Naive B cell (primary cell): ENCODE data around the gene DLD. TPM values are rescaled to one million over a fixed set of nuclear protein-coding genes. Genes with fewer than 3 reads are reported as not detected.

ENCODE experiments used
- ATAC-seq, 2 donors: fragments of 150-1000 bp; cut with Tn5 transposase; 2 replicates each; pipeline ENCODE4 v1.10.0; 2021; ENCODE audit warnings: low read depth in 2 of 2, mild to moderate bottlenecking in 2 of 2, moderate library complexity in 2 of 2
- DNase-seq: peaks from one replicate; pipeline ENCODE4 v3.0.0; 2022
- H3K27ac Mint-ChIP-seq, 6 donors: one replicate each; pipeline ENCODE4 v1.8.0; 2020 to 2022; ENCODE audit warnings: mild to moderate bottlenecking in 6 of 6, mixed read lengths in 6 of 6, moderate library complexity in 5 of 6, inconsistent platforms in 2 of 6
- H3K27me3 Mint-ChIP-seq, 3 donors: one replicate each; pipeline ENCODE4 v1.8.0; 2021 to 2022; ENCODE audit warnings: mixed read lengths in 3 of 3, mild to moderate bottlenecking in 1 of 3
- H3K36me3 Mint-ChIP-seq, 2 donors: one replicate each; pipeline ENCODE4 v1.8.0; 2020 to 2022; ENCODE audit warnings: mixed read lengths in 2 of 2, inconsistent platforms in 1 of 2, mild to moderate bottlenecking in 1 of 2
- H3K4me1 Mint-ChIP-seq, 3 donors: one replicate each; pipeline ENCODE4 v1.8.0; 2020 to 2022; ENCODE audit warnings: mixed read lengths in 3 of 3, inconsistent platforms in 1 of 3, mild to moderate bottlenecking in 1 of 3, moderate library complexity in 1 of 3
- H3K4me3 Mint-ChIP-seq, 8 donors: one replicate each; pipeline ENCODE4 v1.8.0; 2020 to 2022; ENCODE audit warnings: mild to moderate bottlenecking in 8 of 8, mixed read lengths in 8 of 8, moderate library complexity in 8 of 8, inconsistent platforms in 2 of 8
- H3K9me3 Mint-ChIP-seq, 7 donors: one replicate each; pipeline ENCODE4 v1.8.0; 2020 to 2022; ENCODE audit warnings: mixed read lengths in 7 of 7, mild to moderate bottlenecking in 5 of 7, inconsistent platforms in 2 of 7, moderate library complexity in 1 of 7
- polyA plus RNA-seq, 6 donors: library from polyadenylated mRNA; unstranded; fragments of 300-500 nt; fragmentation: Illumina TruSeq; gene quantifications; one replicate each; pipeline ENCODE4 v1.2.3, GENCODE V29; 2021; ENCODE audit warnings: low read depth in 6 of 6

The DLD gene
- polyA plus RNA-seq, 6 donors from 2014 or later, result 35.3 to 49.5 (median 42.9) TPM

DNA sequence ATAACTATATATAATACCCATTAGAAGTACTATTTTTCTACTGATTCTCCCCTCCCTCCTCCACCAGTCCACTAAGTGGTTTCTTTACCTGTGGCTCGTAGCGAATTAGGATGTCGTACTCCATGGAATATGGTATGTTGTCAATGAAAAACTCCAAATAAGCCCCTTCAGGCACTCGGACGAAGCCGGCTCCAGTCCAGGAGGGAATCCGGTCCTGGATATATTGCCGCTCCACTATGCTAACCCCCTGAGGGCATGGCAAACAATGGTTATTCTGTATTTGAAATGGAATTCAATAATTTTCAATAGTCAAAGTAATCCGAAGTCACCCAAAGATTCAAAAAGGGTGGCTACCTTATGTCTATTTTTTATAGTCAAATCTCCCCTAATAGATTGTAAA lies 71.8 kb downstream of the DLD start:
- H3K4me1 Mint-ChIP-seq, result no peaks in the 10 kb centered on the region
- ATAC-seq (no peak), DNase-seq (no peak)
- peaks cover 15 to 27% (median 22%) of the 10 kb centered on the region in 3 donors for H3K27me3 Mint-ChIP-seq
- H3K36me3 Mint-ChIP-seq, result no peaks in the 10 kb centered on the region
- no peaks in the 10 kb centered on the region for H3K9me3 Mint-ChIP-seq
- H3K4me3 Mint-ChIP-seq, result no peak overlapping the region
- no peak overlapping the region for H3K27ac Mint-ChIP-seq

DNA sequence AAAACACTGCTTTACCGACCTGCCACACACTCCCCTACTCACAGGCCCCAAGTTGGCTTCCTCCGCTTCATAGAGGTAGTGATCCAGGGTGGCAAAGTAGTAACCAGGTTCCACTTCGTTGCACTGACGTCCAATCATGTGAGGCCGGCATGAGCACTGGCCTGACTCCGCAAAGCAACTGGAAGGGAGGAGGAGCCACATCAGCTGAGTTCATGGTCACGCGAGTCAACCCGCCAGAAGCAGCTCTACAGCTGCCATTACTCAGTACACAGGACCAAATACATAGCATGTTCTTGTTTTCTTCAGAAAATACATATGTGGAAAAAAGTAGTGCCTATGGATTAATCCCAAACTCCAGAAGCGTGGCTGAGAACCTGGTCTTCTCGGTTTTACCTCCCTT lies 73.5 kb downstream of the DLD start:
- Mint-ChIP-seq H3K27me3 (peaks cover 10 to 12% (median 11%) of the 10 kb centered on the region in 3 donors), H3K27ac (no peak overlapping the region)
- ATAC-seq, result no peak

DNA sequence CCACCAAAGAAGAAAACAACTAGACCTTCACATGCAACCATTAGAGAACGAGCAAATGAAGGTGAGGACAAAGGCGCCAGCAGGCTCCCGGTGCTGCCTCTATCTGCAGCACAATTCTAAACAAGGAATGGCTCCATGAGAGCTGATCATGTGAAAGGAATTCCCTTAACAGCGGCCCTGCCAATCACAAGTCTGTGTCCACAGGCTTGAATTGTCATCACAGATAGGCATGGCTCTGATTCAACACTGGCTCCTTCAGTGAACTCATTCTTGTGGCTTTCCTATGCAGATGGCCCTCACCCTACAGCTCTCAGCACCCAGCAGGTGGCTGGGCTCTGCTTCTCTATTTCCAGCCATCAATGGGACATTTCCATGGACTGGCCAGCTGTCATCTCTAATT lies 75.7 kb downstream of the DLD start:
- Mint-ChIP-seq H3K4me1 (no peaks in the 10 kb centered on the region), H3K27ac (no peak overlapping the region), H3K4me3 (no peak overlapping the region), H3K9me3 (no peaks in the 10 kb centered on the region), H3K27me3 (peaks cover 6 to 8% (median 7%) of the 10 kb centered on the region in 3 donors), H3K36me3 (no peaks in the 10 kb centered on the region)
- DNase-seq (no peak), ATAC-seq (no peak)

More for the DNA sequence above, 73.5 kb downstream of the DLD start:
- Mint-ChIP-seq H3K4me1 (no peaks in the 10 kb centered on the region), H3K4me3 (no peak overlapping the region), H3K9me3 (no peaks in the 10 kb centered on the region), H3K36me3 (no peaks in the 10 kb centered on the region)
- no peak for DNase-seq

DNA sequence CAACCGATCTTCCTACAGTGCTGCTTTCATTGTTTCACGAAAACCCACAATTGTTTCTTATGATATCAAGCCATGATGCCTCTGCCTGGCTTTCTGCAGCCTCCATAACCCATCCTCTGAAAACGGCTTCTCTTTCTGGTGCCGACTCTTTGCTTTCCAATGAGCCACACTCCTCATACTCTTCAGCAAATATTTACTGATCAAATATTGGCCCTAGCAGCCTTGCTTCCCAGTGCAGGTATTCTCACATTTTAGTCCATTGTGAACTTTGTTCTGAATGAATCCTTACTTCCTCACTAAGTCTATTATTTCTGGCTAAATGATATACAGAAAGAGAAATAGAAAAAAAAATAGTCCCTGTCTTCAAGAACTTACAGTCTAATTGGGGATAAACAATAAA lies 76.4 kb downstream of the DLD start:
- no peak for ATAC-seq
- no peak overlapping the region for H3K27ac Mint-ChIP-seq
- no peaks in the 10 kb centered on the region for H3K4me1 Mint-ChIP-seq
- no peaks in the 10 kb centered on the region for H3K36me3 Mint-ChIP-seq
- no peak overlapping the region for H3K4me3 Mint-ChIP-seq
- H3K9me3 Mint-ChIP-seq, result no peaks in the 10 kb centered on the region
- DNase-seq, result no peak
- peaks cover 0 to 6% (median 5%) of the 10 kb centered on the region in 3 donors for H3K27me3 Mint-ChIP-seq

DNA sequence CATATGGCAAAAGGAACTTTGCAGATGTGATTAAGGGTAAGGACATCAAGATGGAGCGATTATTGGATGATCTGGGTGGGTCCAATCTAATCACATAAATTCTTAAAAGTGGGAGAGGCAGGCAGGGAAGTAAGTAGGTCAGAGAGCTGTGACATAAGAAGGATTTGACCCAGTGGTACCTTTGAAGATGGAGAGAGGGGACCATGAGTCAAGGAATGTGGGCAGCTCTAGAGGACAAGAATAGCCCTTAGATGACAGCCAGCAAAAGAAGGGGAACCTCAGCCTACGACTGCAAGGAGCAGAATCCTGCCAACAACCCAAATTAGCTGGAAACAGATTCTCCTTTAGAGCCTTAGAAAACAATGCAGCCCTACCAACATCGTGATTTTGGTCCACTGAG lies 77.5 kb downstream of the DLD start:
- Mint-ChIP-seq H3K4me1 (no peaks in the 10 kb centered on the region), H3K4me3 (no peak overlapping the region)

DNA sequence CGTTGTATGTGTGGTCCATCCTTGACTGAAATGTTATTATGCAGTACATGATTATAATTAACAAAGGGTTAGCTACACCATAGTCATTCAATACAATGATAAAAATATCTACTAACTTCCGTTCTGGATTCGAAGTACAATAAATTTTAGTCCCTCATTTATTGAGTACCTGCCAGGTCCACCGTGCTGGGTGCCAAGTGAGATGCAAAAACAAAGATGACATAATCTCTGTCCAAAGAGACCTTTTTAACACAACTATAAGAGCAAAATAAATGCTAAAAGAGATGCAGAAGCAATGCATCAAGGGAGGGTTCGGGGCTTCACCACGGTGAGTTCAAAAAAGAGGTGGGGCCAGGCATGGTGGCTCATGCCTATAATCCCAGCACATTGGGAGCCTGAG lies 78.9 kb downstream of the DLD start:
- H3K27me3 Mint-ChIP-seq, result peaks cover 0 to 14% (median 5%) of the 10 kb centered on the region in 3 donors
- no peak overlapping the region for H3K27ac Mint-ChIP-seq
- no peaks in the 10 kb centered on the region for H3K4me1 Mint-ChIP-seq
- DNase-seq (no peak), ATAC-seq (no peak)
- no peak overlapping the region for H3K4me3 Mint-ChIP-seq
- no peaks in the 10 kb centered on the region for H3K36me3 Mint-ChIP-seq
- H3K9me3 Mint-ChIP-seq, result no peaks in the 10 kb centered on the region

More for the DNA sequence above, 77.5 kb downstream of the DLD start:
- Mint-ChIP-seq H3K36me3 (no peaks in the 10 kb centered on the region), H3K9me3 (no peaks in the 10 kb centered on the region), H3K27ac (no peak overlapping the region), H3K27me3 (peaks cover 0 to 14% (median 5%) of the 10 kb centered on the region in 3 donors)
- no peak for DNase-seq
- no peak for ATAC-seq

Other genes starting within 250 kb of the DLD start
- under 1 TPM in 2 of 6 donors, not detected in 4; 0.09 to 0.19 TPM for gene SLC26A4, start 230.4 kb upstream of the DLD start, polyA plus RNA-seq
- 100 to 1,000 TPM in 1 of 6 donors, 10 to 100 TPM in 5; 68.2 to 118 (median 75.4) TPM for gene CBLL1, start 147.0 kb upstream of the DLD start, polyA plus RNA-seq
- not detected for gene SLC26A3, start 88.0 kb upstream of the DLD start, polyA plus RNA-seq
- gene LAMB1, start 112.0 kb downstream of the DLD start, polyA plus RNA-seq, result 1 to 10 TPM in 1 of 6 donors, under 1 TPM in 1, not detected in 4; 0.82 to 1.1 TPM
- not detected for gene LAMB4, start 239.2 kb downstream of the DLD start, polyA plus RNA-seq